ENCODE results near the gene TMEM59L. TPM values are rescaled to one million over a fixed set of nuclear protein-coding genes. Genes with fewer than 3 reads are reported as not detected.

The TMEM59L gene
- total RNA-seq: under 1 TPM in 1 of 2 experiments, not detected in 1; 0.12 TPM

- POLR2A ChIA-PET: no interaction called here
- CTCF ChIA-PET: interaction anchor here (0.5 to 2.0 kb wide), 6 partner anchors 13 to 62 kb away, joined by 3 to 7 read pairs (median 4); no protein-coding TSS in a partner anchor
These were observed at the start of gene TMEM59L for GRCh38 chr19:18612772-18613588. Gene TMEM59L (plus strand): TSS chr19:18612870. CDS start chr19:18612959, 89 bp downstream.

GRCh38 chr19:18566953-18567352 lies 45.7 kb upstream of the TMEM59L start:
- Mint-ChIP-seq H3K9me3 (no peaks in the 10 kb centered on the region), H3K4me3 (no peak overlapping the region), H3K36me3 (ENCODE audit: low read depth) (peaks cover 42% of the 10 kb centered on the region), H3K27me3 (no peaks in the 10 kb centered on the region), H3K4me1 (peaks cover 4% of the 10 kb centered on the region), H3K27ac (no peak overlapping the region)
- CTCF ChIA-PET: interaction anchor here (0.9 to 1.1 kb wide), 2 partner anchors 9 to 46 kb away, joined by 3 read pairs; no protein-coding TSS in a partner anchor
- no peak for DNase-seq
- POLR2A ChIA-PET: no interaction called here

More at GRCh38 chr19:18612772-18613588, at the start of gene TMEM59L:
- Mint-ChIP-seq H3K4me3 (peak within 1 kb of the TSS; percentile 56), H3K27me3 (peaks cover 68% of the 10 kb centered on the region), H3K4me1 (peaks cover 14% of the 10 kb centered on the region), H3K36me3 (ENCODE audit: low read depth) (no peaks in the 10 kb centered on the region), H3K9me3 (no peaks in the 10 kb centered on the region), H3K27ac (no peak within 1 kb of the TSS)
- peak; percentile 36 for DNase-seq

GRCh38 chr19:18568367-18568766 lies 44.3 kb upstream of the TMEM59L start:
- H3K4me1 Mint-ChIP-seq: peaks cover 16% of the 10 kb centered on the region
- H3K4me3 Mint-ChIP-seq: no peak overlapping the region
- H3K9me3 Mint-ChIP-seq: no peaks in the 10 kb centered on the region
- H3K27me3 Mint-ChIP-seq: no peaks in the 10 kb centered on the region
- H3K27ac Mint-ChIP-seq: no peak overlapping the region
- H3K36me3 Mint-ChIP-seq (ENCODE audit: low read depth): peaks cover 49% of the 10 kb centered on the region
- no peak for DNase-seq
- CTCF ChIA-PET: no interaction called here
- POLR2A ChIA-PET: no interaction called here

GRCh38 chr19:18571564-18572344 lies 40.9 kb upstream of the TMEM59L start, which contains the start of gene UBA52:
Gene UBA52 (plus strand): TSS chr19:18571857. CDS start chr19:18573301, 1,444 bp downstream.
- Mint-ChIP-seq H3K9me3 (no peaks in the 10 kb centered on the region), H3K36me3 (ENCODE audit: low read depth) (peaks cover 56% of the 10 kb centered on the region), H3K27me3 (no peaks in the 10 kb centered on the region), H3K27ac (peak within 1 kb of the TSS; percentile 95), H3K4me3 (peak within 1 kb of the TSS; percentile 92), H3K4me1 (peaks cover 28% of the 10 kb centered on the region)
- ChIA-PET CTCF (interaction anchor here (0.9 to 3.7 kb wide), 11 partner anchors 9 to 294 kb away, joined by 3 to 41 read pairs (median 3); partner anchors contain the start of genes FKBP8 and REX1BD), POLR2A (interaction anchor here (0.5 to 2.2 kb wide), 5 partner anchors 13 to 76 kb away, joined by 3 to 14 read pairs (median 4); partner anchors contain the start of gene REX1BD)
- DNase-seq: peak; percentile 98

GRCh38 chr19:18574691-18575291 lies 37.9 kb upstream of the TMEM59L start:
- peaks cover 30% of the 10 kb centered on the region for H3K4me1 Mint-ChIP-seq

GRCh38 chr19:18576383-18576782 lies 36.3 kb upstream of the TMEM59L start:
- Mint-ChIP-seq H3K4me3 (no peak overlapping the region), H3K9me3 (no peaks in the 10 kb centered on the region), H3K27me3 (no peaks in the 10 kb centered on the region), H3K4me1 (peaks cover 28% of the 10 kb centered on the region), H3K36me3 (ENCODE audit: low read depth) (peaks cover 37% of the 10 kb centered on the region), H3K27ac (no peak overlapping the region)
- ChIA-PET CTCF (interaction anchor here (0.5 to 1.2 kb wide), 2 partner anchors 9 to 115 kb away, joined by 3 read pairs; no protein-coding TSS in a partner anchor), POLR2A (interaction anchor here (0.7 to 1.0 kb wide), 2 partner anchors 19 to 56 kb away, joined by 3 read pairs; partner anchors contain the start of gene KXD1)
- DNase-seq: no peak

More at GRCh38 chr19:18574691-18575291, 37.9 kb upstream of the TMEM59L start:
- no peak for DNase-seq
- Mint-ChIP-seq H3K27ac (no peak overlapping the region), H3K36me3 (ENCODE audit: low read depth) (peaks cover 40% of the 10 kb centered on the region), H3K4me3 (no peak overlapping the region), H3K9me3 (no peaks in the 10 kb centered on the region), H3K27me3 (no peaks in the 10 kb centered on the region)
- POLR2A ChIA-PET: no interaction called here
- CTCF ChIA-PET: no interaction called here

- H3K4me1 Mint-ChIP-seq: peaks cover 24% of the 10 kb centered on the region
These were observed 35.2 kb upstream of the TMEM59L start for GRCh38 chr19:18577365-18577914.

GRCh38 chr19:18580311-18580710 lies 32.4 kb upstream of the TMEM59L start:
- peaks cover 10% of the 10 kb centered on the region for H3K36me3 Mint-ChIP-seq (ENCODE audit: low read depth)
- no peaks in the 10 kb centered on the region for H3K27me3 Mint-ChIP-seq
- ChIA-PET POLR2A (no interaction called here), CTCF (interaction anchor here (1.0 to 2.6 kb wide), 3 partner anchors 9 to 32 kb away, joined by 4 to 10 read pairs (median 8); partner anchors contain the start of genes TMEM59L and UBA52)
- H3K4me1 Mint-ChIP-seq: peaks cover 6% of the 10 kb centered on the region
- no peak for DNase-seq
- H3K27ac Mint-ChIP-seq: no peak overlapping the region
- no peak overlapping the region for H3K4me3 Mint-ChIP-seq
- H3K9me3 Mint-ChIP-seq: no peaks in the 10 kb centered on the region

More at GRCh38 chr19:18577365-18577914, 35.2 kb upstream of the TMEM59L start:
- no peak overlapping the region for H3K27ac Mint-ChIP-seq
- ChIA-PET POLR2A (no interaction called here), CTCF (interaction anchor here (0.6 to 2.2 kb wide), 3 partner anchors 12 to 117 kb away, joined by 3 to 11 read pairs (median 3); partner anchors contain the start of gene REX1BD)
- no peaks in the 10 kb centered on the region for H3K9me3 Mint-ChIP-seq
- peaks cover 33% of the 10 kb centered on the region for H3K36me3 Mint-ChIP-seq (ENCODE audit: low read depth)
- H3K4me3 Mint-ChIP-seq: no peak overlapping the region
- DNase-seq: no peak
- no peaks in the 10 kb centered on the region for H3K27me3 Mint-ChIP-seq

GRCh38 chr19:18586306-18586705 lies 26.4 kb upstream of the TMEM59L start:
- CTCF ChIA-PET: interaction anchor here (1.3 to 2.0 kb wide), 3 partner anchors 7 to 146 kb away, joined by 3 to 9 read pairs (median 4); partner anchors contain the start of gene KXD1
- no peak for DNase-seq
- Mint-ChIP-seq H3K36me3 (ENCODE audit: low read depth) (peaks cover 11% of the 10 kb centered on the region), H3K4me1 (peaks cover 43% of the 10 kb centered on the region), H3K27ac (peak overlapping the region; percentile 68), H3K27me3 (no peaks in the 10 kb centered on the region), H3K4me3 (no peak overlapping the region), H3K9me3 (no peaks in the 10 kb centered on the region)
- POLR2A ChIA-PET: no interaction called here

GRCh38 chr19:18587561-18587960 lies 25.1 kb upstream of the TMEM59L start:
- Mint-ChIP-seq H3K4me1 (peaks cover 43% of the 10 kb centered on the region), H3K36me3 (ENCODE audit: low read depth) (peaks cover 16% of the 10 kb centered on the region), H3K9me3 (no peaks in the 10 kb centered on the region), H3K27me3 (no peaks in the 10 kb centered on the region), H3K4me3 (peak overlapping the region; percentile 84), H3K27ac (peak overlapping the region; percentile 95)
- CTCF ChIA-PET: interaction anchor here (0.6 to 3.8 kb wide), 15 partner anchors 9 to 345 kb away, joined by 3 to 41 read pairs (median 4); partner anchors contain the start of genes CRLF1 and UBA52
- no peak for DNase-seq
- POLR2A ChIA-PET: interaction anchor here (2.2 kb wide), 1 partner anchor 16 kb away, joined by 14 read pairs; the partner anchor contains the start of gene UBA52

GRCh38 chr19:18587962-18588610 lies 24.6 kb upstream of the TMEM59L start:
- no peak for DNase-seq
- Mint-ChIP-seq H3K27ac (peak overlapping the region; percentile 95), H3K36me3 (ENCODE audit: low read depth) (peaks cover 16% of the 10 kb centered on the region), H3K27me3 (no peaks in the 10 kb centered on the region), H3K4me1 (peaks cover 43% of the 10 kb centered on the region), H3K9me3 (no peaks in the 10 kb centered on the region), H3K4me3 (peak overlapping the region; percentile 84)
- ChIA-PET POLR2A (interaction anchor here (2.2 kb wide), 1 partner anchor 16 kb away, joined by 14 read pairs; the partner anchor contains the start of gene UBA52), CTCF (interaction anchor here (0.6 to 3.8 kb wide), 21 partner anchors 9 to 278 kb away, joined by 3 to 41 read pairs (median 5); partner anchors contain the start of genes CRLF1, FKBP8, SSBP4 and UBA52)

Measured in activated CD4-positive, alpha-beta T cell treated with anti-CD3 and anti-CD28 coated beads, Interleukin-2, amount 10 ng/mL, durations not matched to agents 7 days and 5 days (primary cell).